Measurements from ENCODE around the gene MS4A6E.

The MS4A6E gene

GRCh38 chr11:60367896-60368295 is 40.8 kb downstream of the MS4A6E start:
- no peak overlapping the region for H2AK5ac ChIP-seq (ENCODE audit: low read length, severe bottlenecking)
- peaks cover 0 to 8% of the 10 kb centered on the region in 2 experiments for H3K27me3 ChIP-seq (ENCODE audit: control insufficient read depth in 1 of 2, insufficient read depth in 1 of 2, low read length in 2 of 2)
- DNase-seq: no peak
- H3K4ac ChIP-seq (ENCODE audit: low read depth in 1 of 2, low read length in 2 of 2): no peak overlapping the region
- H2BK15ac ChIP-seq (ENCODE audit: low read depth, poor library complexity, severe bottlenecking): no peak overlapping the region
- no peak overlapping the region for H3K14ac ChIP-seq (ENCODE audit: low read length in 2 of 2)
- no peaks in the 10 kb centered on the region for H3K79me1 ChIP-seq (replicated peaks; ENCODE audit: low read length, poor library complexity, severe bottlenecking)
- H2BK120ac ChIP-seq (ENCODE audit: low read depth, low read length): no peak overlapping the region
- no peak overlapping the region for H3K18ac ChIP-seq (ENCODE audit: low read depth in 1 of 2, low read length in 2 of 2)
- no peak overlapping the region for H2BK5ac ChIP-seq (ENCODE audit: low read depth, low read length, poor library complexity, severe bottlenecking)
- no peak overlapping the region for H3K23ac ChIP-seq (ENCODE audit: low read length in 2 of 2)
- H3K36me3 ChIP-seq (ENCODE audit: control insufficient read depth in 1 of 2, insufficient read depth in 2 of 2, low read depth in 1 of 2, low read length in 2 of 2): no peaks in the 10 kb centered on the region
- H3K9ac ChIP-seq (ENCODE audit: low read length): no peak overlapping the region
- H3K9me3 ChIP-seq (ENCODE audit: control insufficient read depth, low read length): no peaks in the 10 kb centered on the region
- no peak overlapping the region for H3K4me2 ChIP-seq (ENCODE audit: low read length, poor library complexity, severe bottlenecking)
- no peak overlapping the region for H3K27ac ChIP-seq (ENCODE audit: low read length, poor library complexity, severe bottlenecking)
- no peaks in the 10 kb centered on the region for H3K4me1 ChIP-seq (ENCODE audit: control insufficient read depth, insufficient read depth, low read depth, low read length)
- no peak overlapping the region for H2AFZ ChIP-seq (ENCODE audit: low read depth, low read length)
- H4K8ac ChIP-seq (ENCODE audit: low read length): no peak overlapping the region
- H3K4me3 ChIP-seq (ENCODE audit: insufficient read depth in 1 of 2, low read depth in 1 of 2, low read length in 2 of 2): no peak overlapping the region
- H2BK12ac ChIP-seq (ENCODE audit: low read length in 2 of 2): no peak overlapping the region
- H4K91ac ChIP-seq (ENCODE audit: low read length): no peak overlapping the region
- WGBS: 90% methylated on average over 19 of the region's 19 CpGs

- WGBS: 43% methylated on average over 2 of the region's 2 CpGs
- Histone ChIP-seq H3K27me3 (ENCODE audit: control insufficient read depth in 1 of 2, insufficient read depth in 1 of 2, low read length in 2 of 2) (no peaks in the 10 kb centered on the region), H3K4me1 (ENCODE audit: control insufficient read depth, insufficient read depth, low read depth, low read length) (no peaks in the 10 kb centered on the region), H2AFZ (ENCODE audit: low read depth, low read length) (no peak overlapping the region), H4K91ac (ENCODE audit: low read length) (no peak overlapping the region), H2BK12ac (ENCODE audit: low read length in 2 of 2) (no peak overlapping the region), H3K14ac (ENCODE audit: low read length in 2 of 2) (no peak overlapping the region), H2BK120ac (ENCODE audit: low read depth, low read length) (no peak overlapping the region), H3K23ac (ENCODE audit: low read length in 2 of 2) (no peak overlapping the region), H3K36me3 (ENCODE audit: control insufficient read depth in 1 of 2, insufficient read depth in 2 of 2, low read depth in 1 of 2, low read length in 2 of 2) (no peaks in the 10 kb centered on the region), H4K8ac (ENCODE audit: low read length) (no peak overlapping the region), H3K4me3 (ENCODE audit: insufficient read depth in 1 of 2, low read depth in 1 of 2, low read length in 2 of 2) (no peak overlapping the region), H3K9me3 (ENCODE audit: control insufficient read depth, low read length) (no peaks in the 10 kb centered on the region), H2BK15ac (ENCODE audit: low read depth, poor library complexity, severe bottlenecking) (no peak overlapping the region), H3K27ac (ENCODE audit: low read length, poor library complexity, severe bottlenecking) (peak overlapping the region; percentile 55), H3K18ac (ENCODE audit: low read depth in 1 of 2, low read length in 2 of 2) (no peak overlapping the region), H3K4me2 (ENCODE audit: low read length, poor library complexity, severe bottlenecking) (no peak overlapping the region), H3K9ac (ENCODE audit: low read length) (no peak overlapping the region), H2BK5ac (ENCODE audit: low read depth, low read length, poor library complexity, severe bottlenecking) (no peak overlapping the region), H3K4ac (ENCODE audit: low read depth in 1 of 2, low read length in 2 of 2) (no peak overlapping the region), H2AK5ac (ENCODE audit: low read length, severe bottlenecking) (no peak overlapping the region), H3K79me1 (replicated peaks; ENCODE audit: low read length, poor library complexity, severe bottlenecking) (no peaks in the 10 kb centered on the region)
- DNase-seq: no peak
These were observed 43.3 kb downstream of the MS4A6E start for GRCh38 chr11:60370252-60370810.

GRCh38 chr11:60370811-60371298 is 43.8 kb downstream of the MS4A6E start:
- Histone ChIP-seq H2BK120ac (ENCODE audit: low read depth, low read length) (no peak overlapping the region), H2BK15ac (ENCODE audit: low read depth, poor library complexity, severe bottlenecking) (no peak overlapping the region), H2BK12ac (ENCODE audit: low read length in 2 of 2) (no peak overlapping the region), H3K4me3 (ENCODE audit: insufficient read depth in 1 of 2, low read depth in 1 of 2, low read length in 2 of 2) (no peak overlapping the region), H3K14ac (ENCODE audit: low read length in 2 of 2) (no peak overlapping the region), H3K4me1 (ENCODE audit: control insufficient read depth, insufficient read depth, low read depth, low read length) (no peaks in the 10 kb centered on the region), H3K79me1 (replicated peaks; ENCODE audit: low read length, poor library complexity, severe bottlenecking) (no peaks in the 10 kb centered on the region), H3K23ac (ENCODE audit: low read length in 2 of 2) (no peak overlapping the region), H4K8ac (ENCODE audit: low read length) (no peak overlapping the region), H3K9me3 (ENCODE audit: control insufficient read depth, low read length) (no peaks in the 10 kb centered on the region), H2AFZ (ENCODE audit: low read depth, low read length) (no peak overlapping the region), H2AK5ac (ENCODE audit: low read length, severe bottlenecking) (no peak overlapping the region), H3K4ac (ENCODE audit: low read depth in 1 of 2, low read length in 2 of 2) (no peak overlapping the region), H3K27ac (ENCODE audit: low read length, poor library complexity, severe bottlenecking) (peak overlapping the region; percentile 55), H4K91ac (ENCODE audit: low read length) (no peak overlapping the region), H3K4me2 (ENCODE audit: low read length, poor library complexity, severe bottlenecking) (no peak overlapping the region), H3K9ac (ENCODE audit: low read length) (no peak overlapping the region), H3K18ac (ENCODE audit: low read depth in 1 of 2, low read length in 2 of 2) (no peak overlapping the region), H3K27me3 (ENCODE audit: control insufficient read depth in 1 of 2, insufficient read depth in 1 of 2, low read length in 2 of 2) (no peaks in the 10 kb centered on the region), H3K36me3 (ENCODE audit: control insufficient read depth in 1 of 2, insufficient read depth in 2 of 2, low read depth in 1 of 2, low read length in 2 of 2) (no peaks in the 10 kb centered on the region), H2BK5ac (ENCODE audit: low read depth, low read length, poor library complexity, severe bottlenecking) (no peak overlapping the region)
- DNase-seq: peak; percentile 69
- 7% methylated on average over 5 of the region's 5 CpGs for WGBS

GRCh38 chr11:60371386-60371785 is 44.3 kb downstream of the MS4A6E start:
- Histone ChIP-seq H3K9me3 (ENCODE audit: control insufficient read depth, low read length) (no peaks in the 10 kb centered on the region), H2AFZ (ENCODE audit: low read depth, low read length) (no peak overlapping the region), H3K4me2 (ENCODE audit: low read length, poor library complexity, severe bottlenecking) (no peak overlapping the region), H3K9ac (ENCODE audit: low read length) (no peak overlapping the region), H3K4me1 (ENCODE audit: control insufficient read depth, insufficient read depth, low read depth, low read length) (no peaks in the 10 kb centered on the region), H3K79me1 (replicated peaks; ENCODE audit: low read length, poor library complexity, severe bottlenecking) (no peaks in the 10 kb centered on the region), H4K91ac (ENCODE audit: low read length) (no peak overlapping the region), H2BK15ac (ENCODE audit: low read depth, poor library complexity, severe bottlenecking) (no peak overlapping the region), H2AK5ac (ENCODE audit: low read length, severe bottlenecking) (no peak overlapping the region), H2BK5ac (ENCODE audit: low read depth, low read length, poor library complexity, severe bottlenecking) (no peak overlapping the region), H3K27ac (ENCODE audit: low read length, poor library complexity, severe bottlenecking) (no peak overlapping the region), H3K4ac (ENCODE audit: low read depth in 1 of 2, low read length in 2 of 2) (no peak overlapping the region), H4K8ac (ENCODE audit: low read length) (no peak overlapping the region), H3K23ac (ENCODE audit: low read length in 2 of 2) (no peak overlapping the region), H3K27me3 (ENCODE audit: control insufficient read depth in 1 of 2, insufficient read depth in 1 of 2, low read length in 2 of 2) (no peaks in the 10 kb centered on the region), H2BK12ac (ENCODE audit: low read length in 2 of 2) (no peak overlapping the region), H3K36me3 (ENCODE audit: control insufficient read depth in 1 of 2, insufficient read depth in 2 of 2, low read depth in 1 of 2, low read length in 2 of 2) (no peaks in the 10 kb centered on the region), H3K18ac (ENCODE audit: low read depth in 1 of 2, low read length in 2 of 2) (no peak overlapping the region), H3K4me3 (ENCODE audit: insufficient read depth in 1 of 2, low read depth in 1 of 2, low read length in 2 of 2) (no peak overlapping the region), H2BK120ac (ENCODE audit: low read depth, low read length) (no peak overlapping the region), H3K14ac (ENCODE audit: low read length in 2 of 2) (no peak overlapping the region)
- 100% methylated on average over 1 of the region's 3 CpGs for WGBS
- no peak for DNase-seq
